Epithelial cell of proximal tubule (primary cell): ENCODE measurements around the gene SLC23A1. TPM values are rescaled to one million over a fixed set of nuclear protein-coding genes. Genes with fewer than 3 reads are reported as not detected.
A peak's percentile ranks its signal among the peaks of the same experiment; 100 is the strongest.

Experiments
- DNase-seq: peaks from one replicate; pipeline ENCODE4 v3.0.0-alpha.2; 2011; ENCODE audit warnings: low read depth
- H3K4me3 ChIP-seq: 2 replicates; pipeline ENCODE4 v1.5.1; 2011; ENCODE audit warnings: low read depth, mild to moderate bottlenecking, low read length
- total RNA-seq: library from RNA; depleted of rRNA; stranded (reverse); fragments of >200 nt; gene quantifications from 2 replicates; pipeline ENCODE4 v1.2.3, GENCODE V29; 2015
- TF ChIP-seq, protein P1 (sequence below): conservative IDR thresholded peaks from 2 replicates; pipeline ENCODE4 v1.5.1; 2012; ENCODE audit warnings: low read depth, mild to moderate bottlenecking, low read length

Gene SLC23A1
- total RNA-seq, 1 donor from 2014 or later: not detected

DNA sequence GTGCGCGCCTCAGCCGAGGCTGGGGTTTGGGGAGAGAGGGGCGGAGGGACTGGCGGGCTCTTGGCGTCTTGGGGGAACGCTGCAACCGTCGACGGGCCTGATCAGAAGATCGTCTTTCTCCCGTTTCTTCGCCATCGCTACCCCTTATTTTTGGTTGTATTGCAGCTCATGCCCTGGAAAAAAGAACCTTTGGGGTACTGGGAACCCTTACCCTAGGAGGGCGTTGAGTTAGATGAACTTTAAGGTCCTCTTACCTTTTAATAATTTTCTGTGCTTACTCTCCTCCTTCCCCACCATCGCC is 40.7 kb downstream of the SLC23A1 start:
- TF ChIP-seq, protein P1, sequence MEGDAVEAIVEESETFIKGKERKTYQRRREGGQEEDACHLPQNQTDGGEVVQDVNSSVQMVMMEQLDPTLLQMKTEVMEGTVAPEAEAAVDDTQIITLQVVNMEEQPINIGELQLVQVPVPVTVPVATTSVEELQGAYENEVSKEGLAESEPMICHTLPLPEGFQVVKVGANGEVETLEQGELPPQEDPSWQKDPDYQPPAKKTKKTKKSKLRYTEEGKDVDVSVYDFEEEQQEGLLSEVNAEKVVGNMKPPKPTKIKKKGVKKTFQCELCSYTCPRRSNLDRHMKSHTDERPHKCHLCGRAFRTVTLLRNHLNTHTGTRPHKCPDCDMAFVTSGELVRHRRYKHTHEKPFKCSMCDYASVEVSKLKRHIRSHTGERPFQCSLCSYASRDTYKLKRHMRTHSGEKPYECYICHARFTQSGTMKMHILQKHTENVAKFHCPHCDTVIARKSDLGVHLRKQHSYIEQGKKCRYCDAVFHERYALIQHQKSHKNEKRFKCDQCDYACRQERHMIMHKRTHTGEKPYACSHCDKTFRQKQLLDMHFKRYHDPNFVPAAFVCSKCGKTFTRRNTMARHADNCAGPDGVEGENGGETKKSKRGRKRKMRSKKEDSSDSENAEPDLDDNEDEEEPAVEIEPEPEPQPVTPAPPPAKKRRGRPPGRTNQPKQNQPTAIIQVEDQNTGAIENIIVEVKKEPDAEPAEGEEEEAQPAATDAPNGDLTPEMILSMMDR: no peak
- no peak for DNase-seq
- H3K4me3 ChIP-seq: peak overlapping the region; percentile 86

DNA sequence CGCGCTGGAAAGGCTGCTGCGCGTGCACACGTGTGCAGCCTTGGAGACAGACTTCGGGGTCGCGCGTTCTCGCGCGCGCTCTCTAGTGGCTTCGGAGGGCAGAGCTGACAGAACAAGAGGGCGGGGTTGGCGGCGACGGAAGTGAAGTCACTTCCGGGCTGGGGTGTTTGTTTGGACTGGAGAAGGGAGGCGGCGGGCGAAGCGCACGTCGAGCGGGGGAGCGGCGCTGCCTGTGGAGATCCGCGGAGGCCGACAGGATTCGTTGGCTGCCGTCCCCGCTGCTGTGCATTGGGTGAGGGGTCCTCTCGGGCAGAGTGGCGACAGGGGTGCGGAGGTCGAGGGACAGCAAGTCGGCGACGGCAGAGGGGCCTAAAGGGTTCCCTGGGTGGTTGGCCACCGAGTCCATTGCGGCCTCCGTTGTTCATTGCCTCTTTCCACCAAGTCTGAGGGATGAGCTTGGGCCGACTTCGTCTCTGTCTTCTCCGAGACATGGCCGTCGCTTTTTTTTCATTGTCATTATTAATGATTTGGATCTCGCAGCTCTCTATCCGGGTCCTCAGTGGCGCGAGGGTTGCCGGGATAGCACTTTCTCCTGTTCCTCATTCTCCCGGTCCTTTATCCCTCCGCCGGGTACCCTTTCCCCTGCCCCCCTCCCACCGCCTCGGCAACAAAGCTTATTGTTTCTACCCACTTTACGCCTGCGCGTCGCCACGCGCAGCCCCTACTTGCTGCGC is 41.2 kb downstream of the SLC23A1 start, which contains the start of gene PAIP2:
PAIP2 (plus strand) TSS at position 166 of the 734 bp plus-strand sequence. CDS start 21,931 bp downstream, outside the sequence.
- peak; percentile 63 for DNase-seq
- H3K4me3 ChIP-seq: peak within 1 kb of the TSS; percentile 86
- TF ChIP-seq, protein P1: peak; percentile 67

DNA sequence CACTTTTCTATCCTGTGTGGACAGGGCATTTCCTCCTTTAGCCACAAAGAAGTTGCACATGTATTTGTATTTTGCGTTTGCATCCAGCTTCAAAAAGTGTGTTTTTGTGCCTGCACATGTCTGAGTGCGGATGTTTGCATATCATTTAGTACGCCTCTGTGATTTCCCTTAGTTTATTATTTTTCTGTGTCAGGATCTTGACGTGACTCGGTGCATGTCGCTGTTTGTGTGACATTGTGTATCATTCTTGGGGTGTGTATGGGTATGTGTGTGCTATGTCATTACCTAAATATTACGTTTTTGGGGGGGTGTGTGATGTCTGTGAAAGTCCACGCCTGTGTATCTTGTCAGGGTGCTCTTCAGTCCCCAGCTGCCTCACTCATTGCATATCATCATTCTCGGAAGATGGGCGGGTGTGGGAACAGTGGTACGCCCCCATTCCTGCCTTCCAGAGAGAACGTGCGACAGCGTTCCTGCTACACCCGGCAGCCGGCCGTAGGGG is 41.9 kb downstream of the SLC23A1 start:
- TF ChIP-seq, protein P1: no peak
- DNase-seq: no peak
- peak overlapping the region; percentile 86 for H3K4me3 ChIP-seq

DNA sequence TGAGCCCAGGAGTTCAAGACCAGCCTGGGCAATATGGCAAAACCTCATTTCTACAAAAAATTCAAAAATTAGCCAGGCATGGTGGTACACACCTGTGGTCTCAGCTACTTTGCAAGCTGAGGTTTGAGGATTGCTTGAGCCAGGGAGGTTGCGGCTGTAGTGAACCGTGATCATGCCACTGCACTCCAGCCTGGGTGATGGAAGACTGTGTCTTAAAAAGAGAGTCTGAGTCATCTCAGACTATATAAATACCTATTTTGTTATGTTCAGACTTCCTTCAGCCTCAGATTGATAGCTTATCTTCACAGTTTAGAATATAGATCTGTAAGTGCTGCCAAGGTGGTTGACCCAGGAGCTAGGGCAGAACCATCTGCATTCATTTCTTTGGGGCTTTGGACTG is 43.0 kb downstream of the SLC23A1 start:
- TF ChIP-seq, protein P1: no peak
- H3K4me3 ChIP-seq: no peak overlapping the region
- no peak for DNase-seq

DNA sequence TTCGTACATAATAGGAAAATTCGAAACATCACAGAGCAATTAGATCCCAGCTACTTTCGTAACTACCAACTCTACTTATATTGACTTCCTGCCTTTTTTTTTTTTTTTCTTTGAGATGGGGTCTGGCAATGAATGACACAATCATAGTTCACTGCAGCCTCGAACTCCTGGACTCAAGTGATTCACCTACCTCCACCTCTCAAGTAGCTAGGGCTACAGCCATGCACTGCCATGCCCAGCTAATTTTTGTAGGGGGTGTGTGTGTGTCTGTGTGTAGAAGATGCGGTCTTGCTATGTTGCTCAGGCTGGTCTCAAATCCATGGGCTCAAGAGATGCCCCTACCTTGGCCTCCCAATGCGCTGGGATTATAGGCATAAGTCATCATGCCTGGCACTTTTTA is 47.3 kb downstream of the SLC23A1 start:
- no peak for DNase-seq
- no peak overlapping the region for H3K4me3 ChIP-seq
- TF ChIP-seq, protein P1: no peak

Other genes with a start within 250 kb of the SLC23A1 start
- gene SIL1, start 184.9 kb downstream of the SLC23A1 start, total RNA-seq: 29.3 and 32.3 TPM in 2 replicates
- gene MATR3, start 89.6 kb downstream of the SLC23A1 start, total RNA-seq: 175 and 183 TPM in 2 replicates
- 54.0 and 77.6 TPM in 2 replicates for gene PAIP2, start 41.4 kb downstream of the SLC23A1 start, total RNA-seq
- not detected in 2 replicates for gene MZB1, start 6.6 kb upstream of the SLC23A1 start, total RNA-seq
- 2.7 and 3.1 TPM in 2 replicates for gene PROB1, start 11.8 kb upstream of the SLC23A1 start, total RNA-seq
- 2.2 and 5.3 TPM in 2 replicates for gene SPATA24, start 20.8 kb upstream of the SLC23A1 start, total RNA-seq
- 4.5 and 5.9 TPM in 2 replicates for gene DNAJC18, start 56.2 kb upstream of the SLC23A1 start, total RNA-seq
- gene ECSCR, start 79.4 kb upstream of the SLC23A1 start, total RNA-seq: 0.12 and 0.65 TPM in 2 replicates
- gene SMIM33, start 87.7 kb upstream of the SLC23A1 start, total RNA-seq: not detected in 2 replicates
- 17.0 and 18.9 TPM in 2 replicates for gene STING1, start 99.5 kb upstream of the SLC23A1 start, total RNA-seq
- 159 and 205 TPM in 2 replicates for gene UBE2D2, start 178.0 kb upstream of the SLC23A1 start, total RNA-seq